GM13976 (cell line): ENCODE results near the gene FOXC1.

ENCODE experiments used
- DNase-seq: peaks from one replicate; pipeline ENCODE4 v3.0.0; 2012; ENCODE audit warnings: low spot score
- CTCF ChIP-seq: IDR thresholded peaks from 2 replicates; pipeline ENCODE4 v1.5.1; 2012; ENCODE audit warnings: borderline replicate concordance, mild to moderate bottlenecking; ENCODE audit not compliant: insufficient read depth; ENCODE audit errors: extremely low read depth, missing control alignments, control extremely low read depth
- in situ Hi-C: fragments of 300-500 bp; cut with MboI; formaldehyde crosslinking; loops from one replicate; pipeline ENCODE4 v1.12.0; 2022; ENCODE audit warnings: low sequenced_read_pairs, mixed read lengths, inconsistent platforms; ENCODE audit not compliant: unreplicated experiment

The FOXC1 gene

GRCh38 chr6:1630771-1631217, 21.1 kb downstream of the FOXC1 start:
- in situ Hi-C loops: no loop called here
- no peak for TF ChIP-seq CTCF
- DNase-seq: no peak

- no peak for TF ChIP-seq CTCF
- in situ Hi-C loops: no loop called here
- no peak for DNase-seq
Measured at GRCh38 chr6:1631251-1631650, 21.5 kb downstream of the FOXC1 start.

GRCh38 chr6:1633366-1634021, 23.8 kb downstream of the FOXC1 start:
- no peak for DNase-seq
- in situ Hi-C loops: no loop called here
- TF ChIP-seq CTCF: no peak

GRCh38 chr6:1634081-1634480, 24.4 kb downstream of the FOXC1 start:
- no peak for DNase-seq
- no peak for TF ChIP-seq CTCF
- in situ Hi-C loops: no loop called here

- no peak for TF ChIP-seq CTCF
- no peak for DNase-seq
- in situ Hi-C loops: no loop called here
Measured at GRCh38 chr6:1635305-1636010, 25.7 kb downstream of the FOXC1 start.

GRCh38 chr6:1636272-1636825, 26.6 kb downstream of the FOXC1 start:
- DNase-seq: no peak
- in situ Hi-C loops: no loop called here
- no peak for TF ChIP-seq CTCF
